ENCODE measurements around the gene RB1. TPM values are rescaled to one million over a fixed set of nuclear protein-coding genes. Genes with fewer than 3 reads are reported as not detected.

The RB1 gene
- total and polyA plus RNA-seq, 9 of the 15 experiments (the other 6 are each of a cell fraction or from before 2014, with no cell fraction given), result 5.0 to 23.8 (median 17.9) TPM

- ChIA-PET CTCF (ENCODE audit: low intra/inter-chr PET ratio) (no interaction called here), POLR2A (no interaction called here)
- Histone ChIP-seq H3K9me1 (ENCODE audit: control insufficient read depth, insufficient read depth, low read length) (no peaks in the 10 kb centered on the region), H2AFZ (ENCODE audit: low read depth, low read length) (no peak overlapping the region), H3K9me3 (replicated peaks; ENCODE audit: control insufficient read depth, insufficient read depth, low read depth, low read length) (no peaks in the 10 kb centered on the region), H3K27ac (ENCODE audit: extremely low read depth, low read depth, low read length) (no peak overlapping the region), H3K36me3 (ENCODE audit: control insufficient read depth, insufficient read depth, low read length) (no peaks in the 10 kb centered on the region), H3K4me2 (ENCODE audit: insufficient read depth, low read length) (no peak overlapping the region), H3K4me1 (replicated peaks in 1 of 2; ENCODE audit: control insufficient read depth in 2 of 2, insufficient read depth in 2 of 2, low read length in 2 of 2) (no peaks in the 10 kb centered on the region), H3K79me2 (ENCODE audit: control insufficient read depth, insufficient read depth, low read length) (no peaks in the 10 kb centered on the region), H3K27me3 (ENCODE audit: control insufficient read depth in 2 of 2, insufficient read depth in 2 of 2, low read length in 2 of 2) (no peaks in the 10 kb centered on the region), H3K4me3 (no peak overlapping the region), H4K20me1 (replicated peaks; ENCODE audit: control insufficient read depth, insufficient read depth, low read length) (no peaks in the 10 kb centered on the region), H3K9ac (ENCODE audit: insufficient read depth in 1 of 2, low read depth in 2 of 2, low read length in 2 of 2) (no peak overlapping the region)
- DNase-seq (ENCODE audit: extremely low read depth in 1 of 4, low spot score in 3 of 4) (no peak), FAIRE-seq (no peak), ATAC-seq (no peak)
- WGBS (ENCODE audit: insufficient coverage, low coverage, missing lambda C conversion rate), result 74% methylated on average over 3 of the region's 3 CpGs
- BruUV-seq (replicated peaks), result no TSS peak
- intact Hi-C loops (cut with micrococcal nuclease) (no loop called here), in situ Hi-C loops (cut with MboI) (no loop called here)
- no peak for TF ChIP-seq KDM4B (IDR thresholded peaks at IDR 0.05; ENCODE audit: borderline replicate concordance in 2 of 2, low read depth in 1 of 2)
- no peak for TF ChIP-seq BCL6 (CRISPR knock-in tag; IDR thresholded peaks at IDR 0.05)
- TF ChIP-seq ZNF23 (CRISPR knock-in tag; IDR thresholded peaks at IDR 0.05), result no peak
- no peak for TF ChIP-seq NFRKB (IDR thresholded peaks at IDR 0.05; ENCODE audit: low read depth)
- TF ChIP-seq FIP1L1 (IDR thresholded peaks at IDR 0.05; ENCODE audit: low read depth, low read length, poor library complexity, severe bottlenecking), result no peak
- TF ChIP-seq MAFF (IDR thresholded peaks at IDR 0.05; ENCODE audit: low read length), result no peak
- no peak for TF ChIP-seq AFF4 (CRISPR knock-in tag; IDR thresholded peaks at IDR 0.05)
- TF ChIP-seq COPS2 (conservative IDR thresholded peaks at IDR 0.05), result no peak
- TF ChIP-seq SNRNP70 (optimal IDR thresholded peaks at IDR 0.05; ENCODE audit: low read depth, low read length), result no peak
- TF ChIP-seq JUND (IDR thresholded peaks at IDR 0.05; ENCODE audit: borderline replicate concordance, low read depth, low read length), result no peak
- no peak for TF ChIP-seq JUND (tag; IDR thresholded peaks at IDR 0.05; ENCODE audit: borderline replicate concordance, low read depth, low read length)
- no peak for TF ChIP-seq ZNF184 (CRISPR knock-in tag; IDR thresholded peaks at IDR 0.05)
- no peak for TF ChIP-seq GTF3C2 (IDR thresholded peaks at IDR 0.05; ENCODE audit: borderline replicate concordance, extremely low read depth, insufficient read length)
- TF ChIP-seq NFE2L1 (tag; IDR thresholded peaks at IDR 0.05; ENCODE audit: borderline replicate concordance, low read depth), result no peak
- TF ChIP-seq ETS2 (tag; IDR thresholded peaks at IDR 0.05; ENCODE audit: borderline replicate concordance, poor library complexity, severe bottlenecking), result no peak
- no peak for TF ChIP-seq ZNF24 (IDR thresholded peaks at IDR 0.05)
- TF ChIP-seq MTA3 (IDR thresholded peaks at IDR 0.05; ENCODE audit: borderline replicate concordance), result no peak
Observed at GRCh38 chr13:48429036-48429435, 125.5 kb downstream of the RB1 start.

All from K562 (cell line).